PC-3 (cell line): Measurements from ENCODE around the gene SEPTIN11.

Source experiments
- CTCF ChIP-seq: fragments of 300-600 bp; sonication (generic); conservative IDR thresholded peaks from 2 replicates; pipeline ENCODE4 v1.5.1; 2017; ENCODE audit warnings: antibody characterized with exemption, low read depth, mild to moderate bottlenecking, low read length
- EZH2 ChIP-seq: fragments of 300-600 bp; sonication (generic); IDR thresholded peaks from one replicate; pipeline ENCODE4 v1.6.1; 2017; ENCODE audit warnings: antibody characterized with exemption, mild to moderate bottlenecking, low read length; ENCODE audit not compliant: unreplicated experiment
- EZH2phosphoT487 ChIP-seq: fragments of 300-600 bp; sonication (generic); IDR thresholded peaks from 2 replicates; pipeline ENCODE4 v1.6.1; 2018; ENCODE audit warnings: mild to moderate bottlenecking, antibody characterized with exemption, low read length, borderline replicate concordance

- TF ChIP-seq EZH2: no peak
- TF ChIP-seq EZH2phosphoT487: no peak
- TF ChIP-seq CTCF: no peak
These were observed 17.8 kb upstream of the SEPTIN11 start for GRCh38 chr4:76931576-76932276.
